CD4-positive, alpha-beta T cell (primary cell): Measurements from ENCODE around the gene ITIH2. TPM values are rescaled to one million over a fixed set of nuclear protein-coding genes. Genes with fewer than 3 reads are reported as not detected.

ENCODE experiments used
- ATAC-seq: fragments of 200-7000 bp; cut with Tn5 transposase; one replicate; pipeline ENCODE4 v1.10.0; 2022; ENCODE audit warnings: mild to moderate bottlenecking; ENCODE audit not compliant: poor library complexity
- CTCF ChIA-PET: fragments of 350-600 bp; sonication (Branson Sonifier 250); formaldehyde crosslinking; loops from one replicate; lab custom pipeline; 2021; ENCODE audit warnings: antibody characterized with exemption, inconsistent platforms; lab: Charles Lee
- POLR2A ChIA-PET: fragments of 350-600 bp; sonication (Branson Sonifier 250); formaldehyde crosslinking; loops from one replicate; lab custom pipeline; 2021; ENCODE audit warnings: antibody characterized with exemption, inconsistent platforms; lab: Charles Lee
- DNase-seq, 14 experiments: peaks; one replicate each; pipeline ENCODE4 v3.0.0-alpha.2; 2013 to 2020; ENCODE audit warnings: mixed read lengths in 2 of 14
- H3K27ac ChIP-seq, 2 donors: one replicate each; pipeline versions ENCODE4 v1.5.1 to v1.7.0; 2013; ENCODE audit warnings: low read length in 2 of 2, low read depth in 1 of 2, mild to moderate bottlenecking in 1 of 2
- H3K27me3 ChIP-seq, 2 experiments: 1 replicate in 1 of 2; 2 replicates in 1 of 2; pipeline versions ENCODE4 v1.6.1 to v1.7.0; 2013; ENCODE audit warnings: low read length in 2 of 2, control low read depth in 1 of 2, mild to moderate bottlenecking in 1 of 2, moderate library complexity in 1 of 2; ENCODE audit not compliant: insufficient read depth in 2 of 2, control insufficient read depth in 1 of 2
- H3K36me3 ChIP-seq: one replicate; pipeline ENCODE4 v1.6.1; 2013; ENCODE audit warnings: low read length, control low read depth; ENCODE audit not compliant: insufficient read depth
- H3K4me1 ChIP-seq: one replicate; pipeline ENCODE4 v1.6.1; 2013; ENCODE audit warnings: low read length, control low read depth; ENCODE audit not compliant: insufficient read depth
- H3K4me3 ChIP-seq: one replicate; pipeline ENCODE4 v1.5.1; 2013; ENCODE audit warnings: mild to moderate bottlenecking, low read length, moderate library complexity
- H3K9me3 ChIP-seq, 2 experiments: 1 replicate in 1 of 2; 2 replicates in 1 of 2; pipeline versions ENCODE4 v1.6.1 to v1.7.0; 2013; ENCODE audit warnings: low read length in 2 of 2, mild to moderate bottlenecking in 2 of 2, control low read depth in 1 of 2, moderate library complexity in 1 of 2; ENCODE audit not compliant: control insufficient read depth in 1 of 2, insufficient read depth in 1 of 2
- H3K27ac Mint-ChIP-seq: one replicate; pipeline ENCODE4 v1.8.0; 2020; ENCODE audit warnings: mixed read lengths
- H3K27me3 Mint-ChIP-seq: one replicate; pipeline ENCODE4 v1.8.0; 2021; ENCODE audit warnings: mixed read lengths
- H3K36me3 Mint-ChIP-seq: one replicate; pipeline ENCODE4 v1.8.0; 2021; ENCODE audit warnings: low read depth, mixed read lengths
- H3K4me1 Mint-ChIP-seq: one replicate; pipeline ENCODE4 v1.8.0; 2021; ENCODE audit warnings: low read depth, mixed read lengths
- H3K4me3 Mint-ChIP-seq: one replicate; pipeline ENCODE4 v1.8.0; 2020; ENCODE audit warnings: mild to moderate bottlenecking, mixed read lengths
- H3K9me3 Mint-ChIP-seq: one replicate; pipeline ENCODE4 v1.8.0; 2020; ENCODE audit warnings: mixed read lengths
- intact Hi-C, 2 experiments: fragments of 100-400 bp; cut with DNase I in 1 of 2; cut with micrococcal nuclease in 1 of 2; formaldehyde crosslinking; loops; one replicate each; pipeline versions ENCODE4 v1.15.1 to v1.9.0; 2023 to 2025; cut with DNase I, micrococcal nuclease
- total RNA-seq, 174 experiments: library from RNA in 2 of 174; stranded (reverse) in 2 of 174; gene quantifications; one replicate each; pipeline ENCODE4 v1.2.3 and lab custom pipeline; 2021 to 2026
- TF ChIP-seq, protein P1 (sequence below): fragments of 200-600 bp; IDR thresholded peaks from one replicate; pipeline ENCODE4 v1.8.0; 2022; ENCODE audit warnings: antibody characterized with exemption, mild to moderate bottlenecking

ITIH2 gene
- total RNA-seq, 2 experiments from 2014 or later, result not detected

DNA sequence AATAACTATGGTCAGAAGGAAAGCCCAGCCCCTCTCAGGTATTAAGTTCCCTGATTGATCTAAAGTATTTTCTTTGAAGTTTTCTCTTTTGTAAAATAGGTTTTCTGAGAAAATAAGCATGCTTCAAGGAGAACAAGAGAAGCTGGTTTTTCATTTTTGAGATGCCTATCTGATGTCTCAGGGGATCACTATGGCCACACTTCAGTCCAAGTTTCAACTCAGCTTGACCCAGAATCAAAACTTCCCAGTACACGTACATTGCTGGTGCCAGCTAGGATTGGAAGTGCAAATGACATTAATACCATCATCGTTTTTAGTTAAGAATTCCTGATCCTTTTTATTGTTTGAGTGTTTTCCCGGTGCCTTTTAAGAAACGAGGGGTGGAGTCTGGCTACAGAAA lies 43.6 kb upstream of the ITIH2 start:
- H3K4me3 Mint-ChIP-seq, result no peak overlapping the region
- CTCF ChIA-PET, result no interaction called here
- intact Hi-C loops, result no loop called here
- H3K9me3 ChIP-seq, result no peaks in the 10 kb centered on the region
- DNase-seq (no peak), ATAC-seq (no peak)
- no peaks in the 10 kb centered on the region for H3K9me3 Mint-ChIP-seq
- H3K27ac Mint-ChIP-seq, result no peak overlapping the region
- no peaks in the 10 kb centered on the region for H3K4me1 Mint-ChIP-seq
- TF ChIP-seq, protein P1, sequence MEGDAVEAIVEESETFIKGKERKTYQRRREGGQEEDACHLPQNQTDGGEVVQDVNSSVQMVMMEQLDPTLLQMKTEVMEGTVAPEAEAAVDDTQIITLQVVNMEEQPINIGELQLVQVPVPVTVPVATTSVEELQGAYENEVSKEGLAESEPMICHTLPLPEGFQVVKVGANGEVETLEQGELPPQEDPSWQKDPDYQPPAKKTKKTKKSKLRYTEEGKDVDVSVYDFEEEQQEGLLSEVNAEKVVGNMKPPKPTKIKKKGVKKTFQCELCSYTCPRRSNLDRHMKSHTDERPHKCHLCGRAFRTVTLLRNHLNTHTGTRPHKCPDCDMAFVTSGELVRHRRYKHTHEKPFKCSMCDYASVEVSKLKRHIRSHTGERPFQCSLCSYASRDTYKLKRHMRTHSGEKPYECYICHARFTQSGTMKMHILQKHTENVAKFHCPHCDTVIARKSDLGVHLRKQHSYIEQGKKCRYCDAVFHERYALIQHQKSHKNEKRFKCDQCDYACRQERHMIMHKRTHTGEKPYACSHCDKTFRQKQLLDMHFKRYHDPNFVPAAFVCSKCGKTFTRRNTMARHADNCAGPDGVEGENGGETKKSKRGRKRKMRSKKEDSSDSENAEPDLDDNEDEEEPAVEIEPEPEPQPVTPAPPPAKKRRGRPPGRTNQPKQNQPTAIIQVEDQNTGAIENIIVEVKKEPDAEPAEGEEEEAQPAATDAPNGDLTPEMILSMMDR, result no peak
- peaks cover 18 to 29% of the 10 kb centered on the region in 2 experiments for H3K27me3 ChIP-seq
- H3K27ac ChIP-seq, result no peak overlapping the region
- POLR2A ChIA-PET, result no interaction called here
- H3K27me3 Mint-ChIP-seq, result peaks cover 60% of the 10 kb centered on the region
- H3K4me3 ChIP-seq, result no peak overlapping the region
- H3K36me3 ChIP-seq, result no peaks in the 10 kb centered on the region
- H3K4me1 ChIP-seq, result no peaks in the 10 kb centered on the region
- no peaks in the 10 kb centered on the region for H3K36me3 Mint-ChIP-seq

- ChIA-PET POLR2A (no interaction called here), CTCF (interaction anchor here (0.6 kb wide), 1 partner anchor 10 kb away, joined by 3 read pairs; no protein-coding TSS in a partner anchor)
- no peak for DNase-seq
- Mint-ChIP-seq H3K27ac (no peak overlapping the region), H3K4me3 (no peak overlapping the region), H3K9me3 (no peaks in the 10 kb centered on the region), H3K27me3 (peaks cover 71% of the 10 kb centered on the region), H3K4me1 (peaks cover 13% of the 10 kb centered on the region), H3K36me3 (no peaks in the 10 kb centered on the region)
- no peaks in the 10 kb centered on the region for H3K9me3 ChIP-seq
- no peak overlapping the region for H3K4me3 ChIP-seq
- no peak for ATAC-seq
- peaks cover 13% of the 10 kb centered on the region for H3K4me1 ChIP-seq
- H3K36me3 ChIP-seq, result no peaks in the 10 kb centered on the region
- TF ChIP-seq, protein P1, result no peak
- intact Hi-C loops, result no loop called here
- H3K27me3 ChIP-seq, result peaks cover 28 to 50% of the 10 kb centered on the region in 2 experiments
- H3K27ac ChIP-seq, result no peak overlapping the region
Measured at GRCh38 chr10:7662522-7662921, 40.6 kb upstream of the ITIH2 start.

DNA sequence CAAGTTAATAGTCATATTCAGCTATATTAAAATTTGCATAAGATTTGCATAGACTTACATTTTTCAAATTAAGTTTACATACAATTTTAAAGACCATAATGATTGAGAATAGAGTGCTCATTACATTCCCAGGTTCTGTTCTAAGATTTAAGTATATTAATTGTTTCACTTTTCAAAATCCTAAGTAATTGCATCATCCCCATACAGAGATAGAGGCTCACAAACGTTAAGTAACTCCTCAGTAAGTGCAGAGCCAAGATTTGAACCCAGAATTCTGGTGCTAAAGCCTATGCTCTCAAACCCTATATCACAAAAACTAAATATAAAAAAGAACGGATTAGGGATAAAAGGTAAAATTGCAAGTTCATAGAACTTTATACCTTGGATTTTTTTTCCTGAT lies 38.4 kb upstream of the ITIH2 start:
- no peaks in the 10 kb centered on the region for H3K9me3 Mint-ChIP-seq
- intact Hi-C loops, result no loop called here
- peaks cover 31 to 55% of the 10 kb centered on the region in 2 experiments for H3K27me3 ChIP-seq
- CTCF ChIA-PET, result no interaction called here
- H3K36me3 ChIP-seq, result no peaks in the 10 kb centered on the region
- H3K27me3 Mint-ChIP-seq, result peaks cover 72% of the 10 kb centered on the region
- peaks cover 16% of the 10 kb centered on the region for H3K4me1 ChIP-seq
- H3K27ac Mint-ChIP-seq, result no peak overlapping the region
- DNase-seq (no peak), ATAC-seq (no peak)
- no peak overlapping the region for H3K4me3 ChIP-seq
- no peaks in the 10 kb centered on the region for H3K36me3 Mint-ChIP-seq
- peaks cover 18% of the 10 kb centered on the region for H3K4me1 Mint-ChIP-seq
- no peak overlapping the region for H3K27ac ChIP-seq
- H3K4me3 Mint-ChIP-seq, result no peak overlapping the region
- TF ChIP-seq, protein P1, result no peak
- no peaks in the 10 kb centered on the region for H3K9me3 ChIP-seq
- POLR2A ChIA-PET, result no interaction called here
